8988T (cell line): ENCODE data around the gene PNCK.

Experiments
- DNase-seq: peaks from one replicate; pipeline ENCODE4 v3.0.0; 2011

Gene PNCK

GRCh38 chrX:153651540-153652079 lies 22.0 kb downstream of the PNCK start:
- DNase-seq = no peak

- no peak for DNase-seq
Observed at GRCh38 chrX:153650959-153651358, 22.7 kb downstream of the PNCK start.

DNA sequence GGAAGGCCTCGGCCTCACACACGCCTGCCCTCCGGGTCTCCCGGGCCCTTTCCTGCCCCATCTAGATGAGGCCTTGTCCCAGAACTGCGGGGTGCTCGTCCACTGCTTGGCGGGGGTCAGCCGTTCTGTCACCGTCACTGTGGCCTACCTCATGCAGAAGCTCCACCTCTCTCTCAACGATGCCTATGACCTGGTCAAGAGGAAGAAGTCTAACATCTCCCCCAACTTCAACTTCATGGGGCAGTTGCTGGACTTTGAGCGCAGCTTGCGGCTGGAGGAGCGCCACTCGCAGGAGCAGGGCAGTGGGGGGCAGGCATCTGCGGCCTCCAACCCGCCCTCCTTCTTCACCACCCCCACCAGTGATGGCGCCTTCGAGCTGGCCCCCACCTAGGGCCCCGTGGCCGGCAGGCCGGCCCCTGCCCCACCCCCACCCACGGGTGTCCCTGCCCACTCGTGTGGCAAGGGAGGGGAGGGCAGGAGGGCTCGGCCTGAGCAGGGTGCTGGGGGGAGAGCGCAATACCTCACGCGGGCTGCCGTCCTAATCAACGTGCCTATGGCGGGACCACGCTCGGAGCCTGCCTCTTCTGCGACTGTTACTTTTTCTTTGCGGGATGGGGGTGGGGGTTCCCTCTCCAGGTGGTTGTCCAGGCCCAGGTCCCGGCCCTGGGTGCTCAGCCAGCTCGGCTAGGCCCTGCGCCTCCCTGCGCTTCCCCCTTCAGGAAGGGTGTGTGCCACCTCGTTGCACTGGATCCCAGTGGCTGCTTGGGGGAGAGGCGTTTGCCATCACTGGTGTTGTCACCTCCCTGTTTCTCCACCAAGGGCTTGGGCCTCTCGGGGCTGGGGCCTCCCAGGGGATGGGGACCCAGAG lies 23.5 kb downstream of the PNCK start:
- no peak for DNase-seq

GRCh38 chrX:153649178-153649914 lies 24.3 kb downstream of the PNCK start:
- DNase-seq = peak; percentile 97

GRCh38 chrX:153648358-153649177 lies 25.0 kb downstream of the PNCK start:
- DNase-seq = no peak

DNA sequence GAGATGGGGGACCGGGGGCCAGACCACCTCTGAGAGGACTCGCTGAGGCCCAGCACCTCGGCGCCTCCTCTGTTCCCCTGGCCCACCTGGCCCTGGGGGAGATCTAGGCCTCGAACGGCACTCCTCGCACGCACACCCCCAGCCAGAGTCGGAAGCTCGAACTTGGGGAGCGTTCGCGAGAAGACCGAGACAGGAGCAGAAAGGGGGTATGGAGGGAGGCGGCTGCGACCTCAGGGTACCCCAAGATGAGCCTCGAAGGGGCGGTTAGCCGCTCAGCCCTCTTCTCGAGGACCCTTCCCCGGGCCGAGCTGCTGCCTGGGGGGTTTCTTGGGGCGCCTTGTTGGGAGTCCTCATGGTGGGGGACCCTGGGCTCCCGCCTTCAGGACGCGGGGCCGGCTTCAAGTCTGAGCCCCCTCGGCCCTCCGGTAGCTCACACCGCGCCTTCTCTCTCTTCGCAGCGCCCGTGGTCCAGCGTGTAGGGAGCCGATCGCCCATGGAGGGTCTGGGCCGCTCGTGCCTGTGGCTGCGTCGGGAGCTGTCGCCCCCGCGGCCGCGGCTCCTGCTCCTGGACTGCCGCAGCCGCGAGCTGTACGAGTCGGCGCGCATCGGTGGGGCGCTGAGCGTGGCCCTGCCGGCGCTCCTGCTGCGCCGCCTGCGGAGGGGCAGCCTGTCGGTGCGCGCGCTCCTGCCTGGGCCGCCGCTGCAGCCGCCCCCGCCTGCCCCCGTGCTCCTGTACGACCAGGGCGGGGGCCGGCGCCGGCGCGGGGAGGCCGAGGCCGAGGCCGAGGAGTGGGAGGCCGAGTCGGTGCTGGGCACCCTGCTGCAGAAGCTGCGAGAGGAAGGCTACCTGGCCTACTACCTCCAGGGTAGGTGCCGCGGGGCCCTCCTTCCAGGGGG lies 25.9 kb downstream of the PNCK start:
- DNase-seq = no peak

DNA sequence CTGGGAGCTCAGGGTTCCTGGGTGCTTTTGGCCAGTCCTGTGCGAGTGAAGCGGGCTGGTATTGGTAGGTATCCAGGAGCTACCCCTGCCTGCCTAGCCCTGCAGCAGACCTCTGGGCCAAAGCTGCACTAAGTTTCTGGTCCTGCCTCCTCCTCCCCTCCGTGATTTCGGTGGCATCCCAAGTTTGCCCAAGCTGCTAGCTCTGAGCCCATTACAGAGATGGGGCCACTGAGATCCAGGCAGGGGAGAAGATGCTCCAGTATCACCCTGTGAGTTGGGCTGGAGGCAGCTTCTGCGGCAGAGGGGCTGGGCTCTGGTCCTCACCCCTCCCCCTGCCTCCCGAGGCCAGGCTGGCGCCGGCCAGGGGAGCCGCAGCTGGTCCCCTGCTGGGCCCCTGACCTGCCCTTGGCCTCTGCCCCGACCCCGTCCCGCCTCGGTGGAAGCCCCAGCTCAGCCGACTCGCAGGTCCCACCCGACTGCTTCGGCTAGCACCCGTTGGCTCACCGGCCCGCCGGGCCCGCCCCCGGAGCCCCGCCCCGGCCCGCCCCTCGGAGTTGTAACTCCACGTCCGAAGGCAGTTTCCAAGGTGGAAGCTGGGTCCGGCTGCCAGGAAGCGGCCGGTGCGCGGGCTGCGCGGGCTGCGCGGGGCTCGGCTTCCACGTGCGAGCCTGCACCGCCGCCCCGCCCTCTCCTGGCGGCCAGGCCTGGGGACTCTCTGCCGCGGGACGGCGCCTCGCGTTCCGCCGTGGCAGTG lies 26.8 kb downstream of the PNCK start, which contains the start of gene DUSP9:
Gene DUSP9, plus strand, starts transcription at position 584 of the 754 bp plus-strand sequence. CDS start 751 bp downstream, outside the sequence.
- DNase-seq = peak; percentile 83

GRCh38 chrX:153645921-153646488 lies 27.6 kb downstream of the PNCK start:
- DNase-seq = no peak

- DNase-seq = no peak
Observed at GRCh38 chrX:153645151-153645550, 28.5 kb downstream of the PNCK start.

- DNase-seq = no peak
Observed at GRCh38 chrX:153644356-153645125, 29.1 kb downstream of the PNCK start.

GRCh38 chrX:153643431-153644351 lies 29.9 kb downstream of the PNCK start:
- DNase-seq = no peak

- DNase-seq = no peak
Observed at GRCh38 chrX:153642655-153643430, 30.8 kb downstream of the PNCK start.

DNA sequence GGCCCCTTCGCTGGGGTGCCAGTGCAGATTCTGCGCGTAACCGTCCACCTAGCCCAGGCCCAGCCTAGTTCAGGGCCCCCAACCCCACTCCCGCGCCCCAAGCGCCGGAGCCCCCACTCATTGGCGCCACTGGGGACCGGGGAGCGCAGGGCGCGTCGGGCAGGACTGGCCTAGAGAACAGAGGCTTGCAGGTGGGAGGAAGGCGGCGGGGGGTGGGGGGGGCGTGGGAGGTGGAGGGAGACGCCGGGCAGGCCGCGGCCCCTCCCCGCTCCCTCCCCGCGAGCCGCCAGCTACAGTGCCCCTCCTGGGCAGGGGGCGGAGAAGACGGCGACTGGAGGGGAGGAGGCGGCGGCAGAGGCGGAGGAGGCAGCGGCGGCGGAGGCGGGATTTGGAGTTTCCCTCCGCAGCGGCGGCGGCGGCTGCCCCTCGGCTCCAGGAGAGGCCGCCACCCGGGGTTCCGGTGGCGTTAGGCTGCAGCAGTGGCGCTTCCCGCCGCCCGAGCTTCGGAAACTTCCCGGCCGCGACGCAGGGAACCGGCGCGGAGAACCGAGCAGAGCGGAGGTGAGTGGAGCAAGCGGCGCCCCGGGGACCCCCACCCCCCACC lies 31.5 kb downstream of the PNCK start:
- DNase-seq = no peak

DNA sequence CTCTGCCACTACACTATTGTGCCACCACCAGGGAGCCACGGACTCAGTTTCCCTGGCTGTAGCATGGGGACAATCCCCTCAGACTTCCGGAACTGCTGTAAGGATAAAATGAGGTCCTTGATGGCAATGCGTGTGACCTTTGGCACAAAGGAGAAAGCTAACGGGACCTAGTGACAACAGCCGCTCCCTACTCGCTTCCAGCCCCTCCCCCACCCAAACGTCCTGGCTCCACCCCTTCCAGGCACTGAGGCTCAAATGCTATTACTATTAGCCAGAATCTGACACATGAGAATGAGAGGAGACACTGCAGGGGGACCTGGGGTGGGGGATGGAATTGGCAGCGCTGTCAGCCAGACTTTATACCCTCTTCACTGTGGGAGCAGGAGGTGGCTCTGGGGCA lies 32.0 kb downstream of the PNCK start:
- DNase-seq = no peak

DNA sequence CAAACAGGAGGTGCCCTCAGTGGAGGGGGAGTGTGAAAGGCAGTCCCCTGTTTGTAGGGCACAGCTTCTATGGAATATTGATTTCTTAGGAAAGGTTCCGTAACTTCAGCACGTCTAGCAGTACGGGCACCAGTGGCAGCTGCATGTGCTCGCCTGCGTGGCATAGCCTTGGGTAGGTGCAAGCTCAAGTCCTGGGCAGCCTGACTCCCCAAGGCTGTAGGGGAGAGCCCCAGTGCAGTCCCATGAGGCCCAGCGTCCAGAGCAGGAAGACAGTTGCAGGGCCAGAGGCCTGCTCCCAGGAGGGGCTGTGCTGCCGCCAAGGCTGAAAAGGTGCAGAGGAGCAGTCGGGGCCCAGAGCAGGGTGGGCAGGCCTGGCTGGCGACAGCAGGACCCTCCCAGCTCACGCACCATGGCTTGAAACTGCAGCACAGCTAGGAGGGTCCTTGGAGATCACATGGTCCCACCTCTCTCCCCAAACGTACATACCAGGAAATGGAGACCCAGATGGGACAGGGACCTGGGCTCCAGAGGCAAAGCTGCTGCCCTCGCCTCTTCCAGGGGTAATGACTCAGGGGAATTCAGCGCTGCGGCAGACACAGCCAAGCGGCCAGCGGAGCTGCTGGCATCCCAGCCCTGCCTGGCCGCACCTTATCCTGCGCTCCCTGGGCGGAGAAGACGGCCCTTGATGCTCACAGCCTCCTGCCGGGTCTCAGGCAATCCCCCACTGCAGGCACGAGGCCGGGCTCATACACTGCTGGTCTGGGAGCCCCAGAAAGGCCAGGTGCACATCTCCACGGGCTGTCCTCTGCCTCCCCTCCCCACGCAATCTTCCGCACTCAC lies 32.7 kb downstream of the PNCK start:
- no peak for DNase-seq

- no peak for DNase-seq
Observed at GRCh38 chrX:153640045-153640686, 33.4 kb downstream of the PNCK start.
